Measurements from ENCODE around the gene TBL3. TPM values are rescaled to one million over a fixed set of nuclear protein-coding genes. Genes with fewer than 3 reads are reported as not detected.

The TBL3 gene
- polyA plus RNA-seq, 1 donor (not counting 4 experiments of a cell fraction or from before 2014, with no cell fraction given): 27.8 TPM

GRCh38 chr16:1975432-1976215, 3.8 kb downstream of the TBL3 start:
- TF ChIP-seq EZH2 (IDR thresholded peaks at IDR 0.05; ENCODE audit: low read length) (no peak), CTCF (optimal IDR thresholded peaks at IDR 0.05 in 1 of 3, IDR thresholded peaks at IDR 0.05 in 1 of 3, conservative IDR thresholded peaks at IDR 0.05 in 1 of 3; ENCODE audit: extremely low read depth in 1 of 3, insufficient read depth in 2 of 3, low read length in 3 of 3) (no peak)
- Histone ChIP-seq H4K20me1 (ENCODE audit: control insufficient read depth, extremely low read depth, insufficient read depth, low read length) (no peaks in the 10 kb centered on the region), H3K27ac (ENCODE audit: control insufficient read depth, insufficient read depth, low read length) (no peak overlapping the region), H3K4me3 (ENCODE audit: control insufficient read depth in 2 of 3, extremely low read depth in 1 of 3, insufficient read depth in 2 of 3, low read depth in 1 of 3, low read length in 3 of 3) (no peak overlapping the region), H3K4me2 (ENCODE audit: control insufficient read depth, extremely low read depth, insufficient read depth, low read depth, low read length) (no peak overlapping the region), H3K9ac (ENCODE audit: control insufficient read depth, extremely low read depth, insufficient read depth, low read length) (no peak overlapping the region), H2AFZ (ENCODE audit: control insufficient read depth, low read length) (no peak overlapping the region), H3K27me3 (ENCODE audit: control insufficient read depth, extremely low read depth, insufficient read depth, low read length) (peaks cover 3% of the 10 kb centered on the region), H3K4me1 (ENCODE audit: control insufficient read depth, extremely low read depth, insufficient read depth, low read length) (peaks cover 29% of the 10 kb centered on the region), H3K9me3 (ENCODE audit: control insufficient read depth, low read depth, low read length) (no peaks in the 10 kb centered on the region), H3K79me2 (ENCODE audit: control insufficient read depth, insufficient read depth, low read length) (peaks cover 32% of the 10 kb centered on the region), H3K36me3 (ENCODE audit: control insufficient read depth in 2 of 2, extremely low read depth in 1 of 2, insufficient read depth in 2 of 2, low read length in 2 of 2) (peaks cover 14 to 23% of the 10 kb centered on the region in 2 experiments), H3K9me1 (ENCODE audit: control insufficient read depth, extremely low read depth, insufficient read depth, low read length) (no peaks in the 10 kb centered on the region)
- DNase-seq (ENCODE audit: low read depth, low spot score): no peak
- dilution Hi-C loops (cut with MboI; ENCODE audit: extremely low pct_ligation_motif_present, low sequenced_read_pairs): no loop called here
- FAIRE-seq: no peak

GRCh38 chr16:1976216-1976520, 4.3 kb downstream of the TBL3 start:
- Histone ChIP-seq H2AFZ (ENCODE audit: control insufficient read depth, low read length) (no peak overlapping the region), H3K4me3 (ENCODE audit: control insufficient read depth in 2 of 3, extremely low read depth in 1 of 3, insufficient read depth in 2 of 3, low read depth in 1 of 3, low read length in 3 of 3) (no peak overlapping the region), H3K36me3 (ENCODE audit: control insufficient read depth in 2 of 2, extremely low read depth in 1 of 2, insufficient read depth in 2 of 2, low read length in 2 of 2) (peaks cover 14 to 23% of the 10 kb centered on the region in 2 experiments), H4K20me1 (ENCODE audit: control insufficient read depth, extremely low read depth, insufficient read depth, low read length) (no peaks in the 10 kb centered on the region), H3K4me1 (ENCODE audit: control insufficient read depth, extremely low read depth, insufficient read depth, low read length) (peaks cover 27% of the 10 kb centered on the region), H3K9ac (ENCODE audit: control insufficient read depth, extremely low read depth, insufficient read depth, low read length) (no peak overlapping the region), H3K4me2 (ENCODE audit: control insufficient read depth, extremely low read depth, insufficient read depth, low read depth, low read length) (no peak overlapping the region), H3K9me1 (ENCODE audit: control insufficient read depth, extremely low read depth, insufficient read depth, low read length) (no peaks in the 10 kb centered on the region), H3K9me3 (ENCODE audit: control insufficient read depth, low read depth, low read length) (no peaks in the 10 kb centered on the region), H3K79me2 (ENCODE audit: control insufficient read depth, insufficient read depth, low read length) (peaks cover 29% of the 10 kb centered on the region), H3K27ac (ENCODE audit: control insufficient read depth, insufficient read depth, low read length) (no peak overlapping the region), H3K27me3 (ENCODE audit: control insufficient read depth, extremely low read depth, insufficient read depth, low read length) (peaks cover 8% of the 10 kb centered on the region)
- FAIRE-seq (no peak), DNase-seq (ENCODE audit: low read depth, low spot score) (no peak)
- TF ChIP-seq EZH2 (IDR thresholded peaks at IDR 0.05; ENCODE audit: low read length) (no peak), CTCF (optimal IDR thresholded peaks at IDR 0.05 in 1 of 3, IDR thresholded peaks at IDR 0.05 in 1 of 3, conservative IDR thresholded peaks at IDR 0.05 in 1 of 3; ENCODE audit: extremely low read depth in 1 of 3, insufficient read depth in 2 of 3, low read length in 3 of 3) (no peak)
- dilution Hi-C loops (cut with MboI; ENCODE audit: extremely low pct_ligation_motif_present, low sequenced_read_pairs): no loop called here

Data from keratinocyte (primary cell).